OCI-LY1 (cell line): Measurements from ENCODE around the gene CYTH4.

ENCODE experiments used
- CTCF ChIP-seq: fragments of 200-600 bp; sonication (generic), shearing (Covaris generic); IDR thresholded peaks from 2 replicates; pipeline ENCODE4 v1.5.1; 2017; ENCODE audit warnings: mild to moderate bottlenecking, antibody characterized with exemption, low read length, moderate library complexity, mixed read lengths
- EZH2 ChIP-seq: fragments of 200-600 bp; sonication (generic), shearing (Covaris generic); IDR thresholded peaks from 2 replicates; pipeline ENCODE4 v1.8.0; 2017; ENCODE audit warnings: borderline replicate concordance, mixed run types, mild to moderate bottlenecking, antibody characterized with exemption, low read length, moderate library complexity, mixed read lengths

GRCh38 chr22:37351232-37351631 is 68.9 kb downstream of the CYTH4 start:
- TF ChIP-seq EZH2 (no peak), CTCF (no peak)
